ENCODE measurements around the gene JARID2.

Gene JARID2

DNA sequence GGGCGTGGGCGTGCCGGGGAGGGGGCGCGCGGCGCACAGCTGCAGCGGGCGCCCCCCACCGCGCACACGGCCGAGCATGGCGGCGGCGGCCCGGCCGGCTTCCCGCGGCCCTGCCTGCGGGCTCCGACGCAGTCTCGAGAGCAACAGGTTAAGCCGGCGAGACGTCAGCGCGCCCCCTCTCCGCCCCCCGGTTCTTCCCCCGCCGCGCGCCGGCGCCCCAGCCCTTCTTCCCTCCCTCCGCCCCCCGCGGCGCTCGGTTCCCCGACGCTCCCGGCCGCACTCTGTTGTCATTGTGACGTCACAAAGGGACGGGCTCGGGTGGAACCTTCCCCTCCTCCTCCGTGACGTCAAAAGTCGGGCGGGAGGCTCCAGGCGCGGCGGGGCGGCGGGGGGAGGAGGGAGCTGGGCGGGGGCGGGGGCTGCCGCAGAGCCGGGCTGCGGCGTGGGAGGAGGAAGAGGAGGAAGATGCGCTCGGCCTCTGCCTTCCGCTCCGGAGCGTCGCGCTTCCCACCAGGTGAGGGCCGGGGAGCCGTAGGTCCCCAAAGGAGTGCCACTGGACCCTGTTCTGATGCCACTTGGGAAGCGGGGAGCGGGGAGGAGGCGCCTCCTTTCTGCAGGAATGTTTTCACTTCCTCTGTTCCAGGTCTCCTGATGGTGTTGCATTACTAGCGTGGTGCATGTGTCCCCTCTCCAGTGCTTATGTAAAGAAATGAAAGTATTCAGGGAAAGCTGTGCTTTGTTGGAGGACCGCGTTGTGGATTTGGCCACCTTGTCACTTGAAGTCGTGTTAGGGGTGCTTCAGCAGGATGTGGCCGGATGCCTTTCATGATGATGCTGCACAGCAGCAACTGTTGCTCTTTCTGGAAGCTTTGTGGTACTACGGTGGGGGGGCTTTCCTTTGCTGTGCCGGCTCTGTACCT is 2.8 kb downstream of the JARID2 start (continued):
- TF ChIP-seq, protein P1, sequence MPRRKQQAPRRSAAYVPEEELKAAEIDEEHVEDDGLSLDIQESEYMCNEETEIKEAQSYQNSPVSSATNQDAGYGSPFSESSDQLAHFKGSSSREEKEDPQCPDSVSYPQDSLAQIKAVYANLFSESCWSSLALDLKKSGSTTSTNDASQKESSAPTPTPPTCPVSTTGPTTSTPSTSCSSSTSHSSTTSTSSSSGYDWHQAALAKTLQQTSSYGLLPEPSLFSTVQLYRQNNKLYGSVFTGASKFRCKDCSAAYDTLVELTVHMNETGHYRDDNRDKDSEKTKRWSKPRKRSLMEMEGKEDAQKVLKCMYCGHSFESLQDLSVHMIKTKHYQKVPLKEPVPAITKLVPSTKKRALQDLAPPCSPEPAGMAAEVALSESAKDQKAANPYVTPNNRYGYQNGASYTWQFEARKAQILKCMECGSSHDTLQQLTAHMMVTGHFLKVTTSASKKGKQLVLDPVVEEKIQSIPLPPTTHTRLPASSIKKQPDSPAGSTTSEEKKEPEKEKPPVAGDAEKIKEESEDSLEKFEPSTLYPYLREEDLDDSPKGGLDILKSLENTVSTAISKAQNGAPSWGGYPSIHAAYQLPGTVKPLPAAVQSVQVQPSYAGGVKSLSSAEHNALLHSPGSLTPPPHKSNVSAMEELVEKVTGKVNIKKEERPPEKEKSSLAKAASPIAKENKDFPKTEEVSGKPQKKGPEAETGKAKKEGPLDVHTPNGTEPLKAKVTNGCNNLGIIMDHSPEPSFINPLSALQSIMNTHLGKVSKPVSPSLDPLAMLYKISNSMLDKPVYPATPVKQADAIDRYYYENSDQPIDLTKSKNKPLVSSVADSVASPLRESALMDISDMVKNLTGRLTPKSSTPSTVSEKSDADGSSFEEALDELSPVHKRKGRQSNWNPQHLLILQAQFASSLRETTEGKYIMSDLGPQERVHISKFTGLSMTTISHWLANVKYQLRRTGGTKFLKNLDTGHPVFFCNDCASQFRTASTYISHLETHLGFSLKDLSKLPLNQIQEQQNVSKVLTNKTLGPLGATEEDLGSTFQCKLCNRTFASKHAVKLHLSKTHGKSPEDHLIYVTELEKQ (tag by site-specific recombination; IDR thresholded peaks at IDR 0.05; ENCODE audit: borderline replicate concordance): peak; percentile 38; the same call in 1 of the 2 replicates
- 0 out of 2 replicates have a peak, but pooled peaks have one; percentile 44 for TF ChIP-seq ZNF423 (tag by site-specific recombination; IDR thresholded peaks at IDR 0.05)
- TF ChIP-seq, protein P2, sequence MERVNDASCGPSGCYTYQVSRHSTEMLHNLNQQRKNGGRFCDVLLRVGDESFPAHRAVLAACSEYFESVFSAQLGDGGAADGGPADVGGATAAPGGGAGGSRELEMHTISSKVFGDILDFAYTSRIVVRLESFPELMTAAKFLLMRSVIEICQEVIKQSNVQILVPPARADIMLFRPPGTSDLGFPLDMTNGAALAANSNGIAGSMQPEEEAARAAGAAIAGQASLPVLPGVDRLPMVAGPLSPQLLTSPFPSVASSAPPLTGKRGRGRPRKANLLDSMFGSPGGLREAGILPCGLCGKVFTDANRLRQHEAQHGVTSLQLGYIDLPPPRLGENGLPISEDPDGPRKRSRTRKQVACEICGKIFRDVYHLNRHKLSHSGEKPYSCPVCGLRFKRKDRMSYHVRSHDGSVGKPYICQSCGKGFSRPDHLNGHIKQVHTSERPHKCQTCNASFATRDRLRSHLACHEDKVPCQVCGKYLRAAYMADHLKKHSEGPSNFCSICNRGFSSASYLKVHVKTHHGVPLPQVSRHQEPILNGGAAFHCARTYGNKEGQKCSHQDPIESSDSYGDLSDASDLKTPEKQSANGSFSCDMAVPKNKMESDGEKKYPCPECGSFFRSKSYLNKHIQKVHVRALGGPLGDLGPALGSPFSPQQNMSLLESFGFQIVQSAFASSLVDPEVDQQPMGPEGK (tag by site-specific recombination; IDR thresholded peaks at IDR 0.05): peak; percentile 80
- TF ChIP-seq ZNF138 (tag by site-specific recombination; IDR thresholded peaks at IDR 0.05; ENCODE audit: borderline replicate concordance): no peak
- 0 out of 2 replicates have a peak, but pooled peaks have one; percentile 48 for TF ChIP-seq ZNF843 (tag by site-specific recombination; IDR thresholded peaks at IDR 0.05)
- TF ChIP-seq ZNF660 (tag by site-specific recombination; IDR thresholded peaks at IDR 0.05): peak; percentile 9; the same call in 1 of the 2 replicates
- TF ChIP-seq, protein P3, sequence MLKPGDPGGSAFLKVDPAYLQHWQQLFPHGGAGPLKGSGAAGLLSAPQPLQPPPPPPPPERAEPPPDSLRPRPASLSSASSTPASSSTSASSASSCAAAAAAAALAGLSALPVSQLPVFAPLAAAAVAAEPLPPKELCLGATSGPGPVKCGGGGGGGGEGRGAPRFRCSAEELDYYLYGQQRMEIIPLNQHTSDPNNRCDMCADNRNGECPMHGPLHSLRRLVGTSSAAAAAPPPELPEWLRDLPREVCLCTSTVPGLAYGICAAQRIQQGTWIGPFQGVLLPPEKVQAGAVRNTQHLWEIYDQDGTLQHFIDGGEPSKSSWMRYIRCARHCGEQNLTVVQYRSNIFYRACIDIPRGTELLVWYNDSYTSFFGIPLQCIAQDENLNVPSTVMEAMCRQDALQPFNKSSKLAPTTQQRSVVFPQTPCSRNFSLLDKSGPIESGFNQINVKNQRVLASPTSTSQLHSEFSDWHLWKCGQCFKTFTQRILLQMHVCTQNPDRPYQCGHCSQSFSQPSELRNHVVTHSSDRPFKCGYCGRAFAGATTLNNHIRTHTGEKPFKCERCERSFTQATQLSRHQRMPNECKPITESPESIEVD (tag by site-specific recombination; IDR thresholded peaks at IDR 0.05): peak; percentile 8; the same call in 1 of the 2 replicates
- TF ChIP-seq ZNF350 (tag by site-specific recombination; IDR thresholded peaks at IDR 0.05): no peak
- peak; percentile 68 for TF ChIP-seq KLF1 (tag by site-specific recombination; IDR thresholded peaks at IDR 0.05)
- peak; percentile 65 for TF ChIP-seq SP7 (tag by site-specific recombination; IDR thresholded peaks at IDR 0.05)
- TF ChIP-seq, protein P4, sequence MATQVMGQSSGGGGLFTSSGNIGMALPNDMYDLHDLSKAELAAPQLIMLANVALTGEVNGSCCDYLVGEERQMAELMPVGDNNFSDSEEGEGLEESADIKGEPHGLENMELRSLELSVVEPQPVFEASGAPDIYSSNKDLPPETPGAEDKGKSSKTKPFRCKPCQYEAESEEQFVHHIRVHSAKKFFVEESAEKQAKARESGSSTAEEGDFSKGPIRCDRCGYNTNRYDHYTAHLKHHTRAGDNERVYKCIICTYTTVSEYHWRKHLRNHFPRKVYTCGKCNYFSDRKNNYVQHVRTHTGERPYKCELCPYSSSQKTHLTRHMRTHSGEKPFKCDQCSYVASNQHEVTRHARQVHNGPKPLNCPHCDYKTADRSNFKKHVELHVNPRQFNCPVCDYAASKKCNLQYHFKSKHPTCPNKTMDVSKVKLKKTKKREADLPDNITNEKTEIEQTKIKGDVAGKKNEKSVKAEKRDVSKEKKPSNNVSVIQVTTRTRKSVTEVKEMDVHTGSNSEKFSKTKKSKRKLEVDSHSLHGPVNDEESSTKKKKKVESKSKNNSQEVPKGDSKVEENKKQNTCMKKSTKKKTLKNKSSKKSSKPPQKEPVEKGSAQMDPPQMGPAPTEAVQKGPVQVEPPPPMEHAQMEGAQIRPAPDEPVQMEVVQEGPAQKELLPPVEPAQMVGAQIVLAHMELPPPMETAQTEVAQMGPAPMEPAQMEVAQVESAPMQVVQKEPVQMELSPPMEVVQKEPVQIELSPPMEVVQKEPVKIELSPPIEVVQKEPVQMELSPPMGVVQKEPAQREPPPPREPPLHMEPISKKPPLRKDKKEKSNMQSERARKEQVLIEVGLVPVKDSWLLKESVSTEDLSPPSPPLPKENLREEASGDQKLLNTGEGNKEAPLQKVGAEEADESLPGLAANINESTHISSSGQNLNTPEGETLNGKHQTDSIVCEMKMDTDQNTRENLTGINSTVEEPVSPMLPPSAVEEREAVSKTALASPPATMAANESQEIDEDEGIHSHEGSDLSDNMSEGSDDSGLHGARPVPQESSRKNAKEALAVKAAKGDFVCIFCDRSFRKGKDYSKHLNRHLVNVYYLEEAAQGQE (tag by site-specific recombination; IDR thresholded peaks at IDR 0.05): 0 out of 2 replicates have a peak, but pooled peaks have one; percentile 15
- TF ChIP-seq ZNF169 (tag by site-specific recombination; IDR thresholded peaks at IDR 0.05): no peak
- TF ChIP-seq IKZF3 (tag by site-specific recombination; IDR thresholded peaks at IDR 0.05): peak; percentile 84
- TF ChIP-seq OSR2 (tag by site-specific recombination; IDR thresholded peaks at IDR 0.05): no peak
- TF ChIP-seq KLF16 (tag by site-specific recombination; IDR thresholded peaks at IDR 0.05): no peak
- TF ChIP-seq KLF17 (tag by site-specific recombination; IDR thresholded peaks at IDR 0.05): peak; percentile 80; the same call in 1 of the 2 replicates
